SJSA1 (cell line): Measurements from ENCODE around the gene LIX1. TPM values are rescaled to one million over a fixed set of nuclear protein-coding genes. Genes with fewer than 3 reads are reported as not detected.
A peak's percentile ranks its signal among the peaks of the same experiment; 100 is the strongest.
"Not testable (repeated sequence)": the region's sequence is repeated elsewhere in the genome, so short reads cannot be mapped to it uniquely, and the experiment has no call there.

Experiments
- DNase-seq, 2 experiments: peaks; one replicate each; pipeline ENCODE4 v3.0.0-alpha.2; 2015 to 2020; ENCODE audit warnings: low spot score in 2 of 2, low read depth in 1 of 2
- H3K27ac ChIP-seq: fragments of 250-450 bp; sonication (Bioruptor Pico); 2 replicates; pipeline ENCODE4 v1.5.1; 2020; ENCODE audit warnings: mild to moderate bottlenecking, moderate library complexity
- H3K27me3 ChIP-seq: fragments of 250-450 bp; sonication (Bioruptor Pico); replicated peaks from 2 replicates; pipeline ENCODE4 v1.5.1; 2020; ENCODE audit warnings: mild to moderate bottlenecking, moderate library complexity
- H3K36me3 ChIP-seq: fragments of 250-450 bp; sonication (Bioruptor Pico); 2 replicates; pipeline ENCODE4 v1.5.1; 2020; ENCODE audit warnings: mild to moderate bottlenecking
- H3K4me1 ChIP-seq: fragments of 250-450 bp; sonication (Bioruptor Pico); replicated peaks from 2 replicates; pipeline ENCODE4 v1.6.1; 2021; ENCODE audit warnings: mild to moderate bottlenecking
- H3K4me3 ChIP-seq: fragments of 250-450 bp; sonication (Bioruptor Pico); 2 replicates; pipeline ENCODE4 v1.5.1; 2020; ENCODE audit warnings: mild to moderate bottlenecking
- H3K9me3 ChIP-seq: fragments of 250-450 bp; sonication (Bioruptor Pico); replicated peaks from 2 replicates; pipeline ENCODE4 v1.5.1; 2020; ENCODE audit warnings: mild to moderate bottlenecking
- total RNA-seq: library from RNA; depleted of rRNA; stranded (reverse); fragments of >200 nt; shearing (Covaris generic); gene quantifications from 2 replicates; pipeline ENCODE4 v1.2.3, GENCODE V29; 2014

The LIX1 gene
- total RNA-seq, 1 experiment from 2014 or later = not detected

- Histone ChIP-seq H3K9me3 (no peaks in the 10 kb centered on the region), H3K36me3 (peaks cover 70% of the 10 kb centered on the region), H3K4me3 (no peak overlapping the region), H3K4me1 (no peaks in the 10 kb centered on the region), H3K27ac (no peak overlapping the region), H3K27me3 (no peaks in the 10 kb centered on the region)
- no peak for DNase-seq
Measured at GRCh38 chr5:97163790-97164285, 21.4 kb upstream of the LIX1 start.

- peak in 1 of 2 experiments; percentile 27 for DNase-seq
- H3K36me3 ChIP-seq = peaks cover 66% of the 10 kb centered on the region
- H3K4me1 ChIP-seq = no peaks in the 10 kb centered on the region
- H3K27ac ChIP-seq = no peak overlapping the region
- H3K9me3 ChIP-seq = no peaks in the 10 kb centered on the region
- no peaks in the 10 kb centered on the region for H3K27me3 ChIP-seq
- H3K4me3 ChIP-seq = no peak overlapping the region
Measured at GRCh38 chr5:97163360-97163764, 21.0 kb upstream of the LIX1 start.

GRCh38 chr5:97162045-97162444 is 19.6 kb upstream of the LIX1 start:
- no peak overlapping the region for H3K4me3 ChIP-seq
- H3K36me3 ChIP-seq = peaks cover 52% of the 10 kb centered on the region
- DNase-seq = peak; percentile 63 to 65
- no peaks in the 10 kb centered on the region for H3K27me3 ChIP-seq
- no peaks in the 10 kb centered on the region for H3K4me1 ChIP-seq
- peaks cover 4% of the 10 kb centered on the region; the same call in 1 of the 2 replicates for H3K9me3 ChIP-seq
- no peak overlapping the region for H3K27ac ChIP-seq

DNA sequence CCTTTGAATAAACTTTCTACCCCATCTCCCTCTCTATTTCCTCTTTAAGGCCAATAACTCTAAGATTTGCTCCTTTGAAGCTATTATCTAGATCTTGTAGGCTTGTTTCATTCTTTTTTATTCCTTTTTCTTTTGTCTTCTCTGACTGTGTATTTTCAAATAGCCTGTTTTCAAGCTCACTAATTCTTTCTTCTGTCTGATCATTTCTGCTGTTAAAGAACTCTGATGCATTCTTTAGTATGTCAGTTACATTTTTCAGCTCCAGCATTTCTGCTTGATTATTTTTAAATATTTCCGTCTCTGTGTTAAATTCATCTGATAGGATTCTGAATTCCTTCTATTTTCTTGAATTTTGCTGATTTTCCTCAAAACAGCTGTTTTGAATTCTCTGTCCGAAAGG is 15.3 kb upstream of the LIX1 start:
- Histone ChIP-seq H3K4me3 (no peak overlapping the region), H3K9me3 (peaks cover 4% of the 10 kb centered on the region; the same call in 1 of the 2 replicates), H3K36me3 (peaks cover 25% of the 10 kb centered on the region), H3K27ac (no peak overlapping the region), H3K27me3 (no peaks in the 10 kb centered on the region), H3K4me1 (no peaks in the 10 kb centered on the region)
- DNase-seq = no peak

GRCh38 chr5:97151370-97151769 is 9.0 kb upstream of the LIX1 start:
- H3K27me3 ChIP-seq = peaks cover 12% of the 10 kb centered on the region
- DNase-seq = no peak
- H3K9me3 ChIP-seq = no peaks in the 10 kb centered on the region
- H3K36me3 ChIP-seq = no peaks in the 10 kb centered on the region
- no peak overlapping the region for H3K4me3 ChIP-seq
- H3K4me1 ChIP-seq = no peaks in the 10 kb centered on the region
- no peak overlapping the region for H3K27ac ChIP-seq

DNA sequence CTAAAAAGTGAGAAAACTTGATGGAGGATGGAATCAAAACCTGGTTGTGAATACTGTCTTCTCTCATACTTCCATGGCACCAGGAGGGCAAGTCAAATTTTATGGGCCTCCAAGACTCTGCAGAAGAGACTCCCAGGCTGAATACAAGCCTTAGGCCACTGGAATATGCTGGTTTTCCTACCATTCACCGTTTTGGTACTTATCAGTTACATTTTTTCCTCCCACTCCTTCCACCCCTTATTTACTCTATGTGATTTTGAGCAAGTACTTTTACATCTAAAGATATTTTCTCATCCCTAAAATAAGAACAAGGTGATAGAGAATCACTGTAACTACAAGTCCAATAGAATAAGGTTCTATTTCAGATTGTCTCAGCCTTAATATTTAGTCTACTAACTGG is 8.0 kb upstream of the LIX1 start:
- DNase-seq = no peak
- no peaks in the 10 kb centered on the region for H3K36me3 ChIP-seq
- no peak overlapping the region for H3K4me3 ChIP-seq
- no peaks in the 10 kb centered on the region for H3K9me3 ChIP-seq
- H3K4me1 ChIP-seq = no peaks in the 10 kb centered on the region
- peaks cover 12% of the 10 kb centered on the region for H3K27me3 ChIP-seq
- H3K27ac ChIP-seq = no peak overlapping the region

GRCh38 chr5:97149709-97150108 is 7.3 kb upstream of the LIX1 start:
- Histone ChIP-seq H3K27ac (no peak overlapping the region), H3K36me3 (no peaks in the 10 kb centered on the region), H3K9me3 (no peaks in the 10 kb centered on the region), H3K4me1 (no peaks in the 10 kb centered on the region), H3K27me3 (peaks cover 12% of the 10 kb centered on the region), H3K4me3 (no peak overlapping the region)
- no peak for DNase-seq

- Histone ChIP-seq H3K27me3 (peaks cover 12% of the 10 kb centered on the region), H3K36me3 (no peaks in the 10 kb centered on the region), H3K9me3 (no peaks in the 10 kb centered on the region), H3K4me1 (no peaks in the 10 kb centered on the region), H3K27ac (no peak overlapping the region), H3K4me3 (no peak overlapping the region)
- DNase-seq = no peak
Measured at GRCh38 chr5:97148288-97148687, 5.9 kb upstream of the LIX1 start.

DNA sequence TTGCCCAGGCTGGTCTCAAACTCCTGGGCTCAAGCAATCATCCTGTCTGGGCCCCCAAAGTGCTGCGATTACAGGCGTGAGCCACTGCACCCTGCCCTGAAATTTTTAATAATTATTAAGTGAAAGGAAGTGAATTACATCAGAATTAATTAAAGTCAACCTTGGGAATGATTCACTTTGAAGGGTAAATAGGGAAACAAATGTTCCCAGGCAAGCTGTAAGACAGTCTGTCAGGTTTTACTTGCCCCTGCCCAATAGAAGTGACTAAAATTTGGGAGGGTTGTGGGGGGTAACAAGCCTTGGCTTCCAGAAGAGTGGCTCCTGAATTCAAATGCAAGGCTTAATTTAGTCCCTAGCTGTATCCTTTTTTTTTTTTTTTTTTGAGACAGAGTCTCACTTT is 1.3 kb upstream of the LIX1 start:
- no peaks in the 10 kb centered on the region for H3K36me3 ChIP-seq
- DNase-seq = no peak
- no peaks in the 10 kb centered on the region for H3K9me3 ChIP-seq
- no peaks in the 10 kb centered on the region for H3K4me1 ChIP-seq
- no peak overlapping the region for H3K4me3 ChIP-seq
- peaks cover 8% of the 10 kb centered on the region for H3K27me3 ChIP-seq
- H3K27ac ChIP-seq = no peak overlapping the region

GRCh38 chr5:97141539-97141938 is 872 bp downstream of the LIX1 start:
- Histone ChIP-seq H3K27ac (no peak overlapping the region), H3K4me3 (no peak overlapping the region), H3K27me3 (no peaks in the 10 kb centered on the region), H3K36me3 (no peaks in the 10 kb centered on the region), H3K9me3 (no peaks in the 10 kb centered on the region), H3K4me1 (no peaks in the 10 kb centered on the region)
- no peak for DNase-seq

DNA sequence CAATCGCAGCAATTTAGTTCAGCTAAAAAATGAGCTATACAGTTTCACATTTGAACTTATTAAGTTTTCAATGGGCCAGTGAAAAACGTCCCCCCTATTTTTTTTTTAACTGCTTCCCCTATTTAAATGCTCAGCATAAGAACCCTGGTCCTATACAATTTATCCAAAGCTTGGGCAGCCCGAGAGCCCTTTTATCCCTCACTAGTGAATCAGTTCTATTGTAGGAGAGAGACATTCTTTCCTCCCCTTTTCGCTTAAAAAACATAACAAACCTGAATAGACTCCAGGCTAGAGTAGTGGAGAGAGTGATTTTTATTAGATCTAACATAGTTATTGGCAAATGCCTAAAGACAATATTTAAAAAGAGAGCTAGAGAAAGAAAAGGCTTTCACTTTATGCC is 1.4 kb downstream of the LIX1 start:
- H3K9me3 ChIP-seq = no peaks in the 10 kb centered on the region
- peaks cover 3% of the 10 kb centered on the region; the same call in 1 of the 2 replicates for H3K27me3 ChIP-seq
- DNase-seq = no peak
- no peaks in the 10 kb centered on the region for H3K36me3 ChIP-seq
- H3K4me1 ChIP-seq = no peaks in the 10 kb centered on the region
- H3K27ac ChIP-seq = no peak overlapping the region
- no peak overlapping the region for H3K4me3 ChIP-seq

DNA sequence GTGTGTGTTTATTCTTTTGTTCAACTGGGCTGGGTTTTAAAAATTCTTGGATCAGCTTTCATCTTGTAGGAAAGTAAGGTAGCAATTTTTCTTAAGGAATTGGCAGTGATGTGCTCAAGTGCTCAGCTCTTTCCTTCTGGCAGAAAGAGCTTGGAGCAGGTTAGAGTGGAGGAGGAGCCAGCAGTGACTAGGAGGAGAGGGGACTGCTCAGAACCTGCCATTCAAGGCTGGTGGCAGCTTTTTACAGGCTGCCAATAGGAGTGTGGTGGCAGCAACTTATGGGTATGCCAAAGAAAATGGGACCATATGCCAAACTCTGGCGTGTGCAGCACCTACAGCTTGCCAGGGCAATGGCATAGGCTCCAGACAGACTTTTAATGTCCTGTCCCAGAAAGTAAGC is 2.2 kb downstream of the LIX1 start:
- H3K9me3 ChIP-seq, H3K27me3 ChIP-seq, H3K4me1 ChIP-seq, H3K27ac ChIP-seq, DNase-seq, H3K4me3 ChIP-seq, H3K36me3 ChIP-seq: not testable (repeated sequence)

DNA sequence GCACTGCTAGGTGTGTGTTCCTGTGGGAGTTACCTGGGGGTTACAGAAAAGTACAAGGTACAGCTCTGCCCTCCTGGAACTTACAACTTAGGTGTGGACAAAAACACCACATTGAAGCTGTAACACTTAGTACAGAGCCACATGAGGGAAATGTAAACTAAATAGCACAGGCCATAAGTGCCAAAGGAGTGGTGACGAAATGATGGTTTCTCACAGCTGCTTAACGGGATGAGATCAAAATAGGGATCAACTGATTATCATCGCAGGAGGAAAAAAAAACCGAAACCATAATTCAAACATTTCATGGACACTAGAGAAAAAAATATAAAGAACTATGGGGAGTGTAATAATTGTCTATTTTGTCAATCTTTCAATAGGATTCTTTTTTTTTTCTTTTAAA is 5.9 kb downstream of the LIX1 start:
- peaks cover 6% of the 10 kb centered on the region; the same call in 1 of the 2 replicates for H3K27me3 ChIP-seq
- no peak for DNase-seq
- H3K9me3 ChIP-seq = no peaks in the 10 kb centered on the region
- no peak overlapping the region for H3K4me3 ChIP-seq
- no peak overlapping the region for H3K27ac ChIP-seq
- H3K36me3 ChIP-seq = no peaks in the 10 kb centered on the region
- H3K4me1 ChIP-seq = no peaks in the 10 kb centered on the region

GRCh38 chr5:97135868-97136267 is 6.5 kb downstream of the LIX1 start:
- no peaks in the 10 kb centered on the region for H3K9me3 ChIP-seq
- no peaks in the 10 kb centered on the region for H3K4me1 ChIP-seq
- no peak overlapping the region for H3K4me3 ChIP-seq
- H3K27me3 ChIP-seq = peaks cover 6% of the 10 kb centered on the region; the same call in 1 of the 2 replicates
- H3K36me3 ChIP-seq = no peaks in the 10 kb centered on the region
- H3K27ac ChIP-seq = no peak overlapping the region
- no peak for DNase-seq

GRCh38 chr5:97134634-97135033 is 7.8 kb downstream of the LIX1 start:
- DNase-seq = no peak
- no peak overlapping the region for H3K4me3 ChIP-seq
- H3K36me3 ChIP-seq = no peaks in the 10 kb centered on the region
- peaks cover 7% of the 10 kb centered on the region for H3K27me3 ChIP-seq
- H3K4me1 ChIP-seq = no peaks in the 10 kb centered on the region
- H3K27ac ChIP-seq = no peak overlapping the region
- H3K9me3 ChIP-seq = no peaks in the 10 kb centered on the region
